Lower lobe of right lung (tissue), 2 donors: Measurements from ENCODE around the gene GP5. TPM values are rescaled to one million over a fixed set of nuclear protein-coding genes. Genes with fewer than 3 reads are reported as not detected.

ENCODE experiments used
- ATAC-seq, 2 donors: fragments of 200-7000 bp; cut with Tn5 transposase; one replicate each; pipeline ENCODE4 v1.9.1; 2020 to 2022; ENCODE audit warnings: mild to moderate bottlenecking in 2 of 2, moderate library complexity in 2 of 2
- DNase-seq: peaks from one replicate; pipeline ENCODE4 v3.0.0-alpha.2; 2020
- H3K27ac ChIP-seq: fragments of 200-600 bp; one replicate; pipeline ENCODE4 v1.8.0; 2022
- H3K27me3 ChIP-seq: fragments of 200-600 bp; one replicate; pipeline ENCODE4 v1.8.0; 2022; ENCODE audit warnings: low read depth
- H3K36me3 ChIP-seq: fragments of 200-600 bp; one replicate; pipeline ENCODE4 v1.8.0; 2022; ENCODE audit warnings: mild to moderate bottlenecking
- H3K4me1 ChIP-seq: fragments of 200-600 bp; one replicate; pipeline ENCODE4 v1.8.0; 2022
- H3K4me3 ChIP-seq: fragments of 200-600 bp; one replicate; pipeline ENCODE4 v1.8.0; 2022; ENCODE audit warnings: mild to moderate bottlenecking
- H3K9me3 ChIP-seq: fragments of 200-600 bp; one replicate; pipeline ENCODE4 v1.8.0; 2022
- CTCF ChIP-seq: fragments of 200-600 bp; IDR thresholded peaks from one replicate; pipeline ENCODE4 v1.8.0; 2022; ENCODE audit warnings: antibody characterized with exemption, mild to moderate bottlenecking
- intact Hi-C: fragments of 100-400 bp; cut with DNase I; formaldehyde crosslinking; loops from one replicate; pipeline ENCODE4 v1.11.0; 2022
- total RNA-seq: library from RNA; stranded (reverse); fragmentation: NEBNext Ultra II Directional; extraction: Animal tissue kit (Norgen Biotek cat#: 25700); gene quantifications from one replicate; pipeline ENCODE4 v1.2.1, GENCODE V29; 2021
- donor health status: DM: no; HTN: yes; CAD: no; lungs with severe emphysema.

Gene GP5
- total RNA-seq, 1 donor from 2014 or later: 0.38 TPM

GRCh38 chr3:194382892-194383223, 16.2 kb downstream of the GP5 start:
- DNase-seq (no peak), ATAC-seq (no peak)
- no peak overlapping the region for H3K27ac ChIP-seq
- peaks cover 16% of the 10 kb centered on the region for H3K27me3 ChIP-seq
- no peaks in the 10 kb centered on the region for H3K9me3 ChIP-seq
- H3K4me3 ChIP-seq: no peak overlapping the region
- no peaks in the 10 kb centered on the region for H3K36me3 ChIP-seq
- H3K4me1 ChIP-seq: peaks cover 7% of the 10 kb centered on the region
- no peak for TF ChIP-seq CTCF
- intact Hi-C loops: no loop called here

- Histone ChIP-seq H3K4me3 (no peak overlapping the region), H3K9me3 (no peaks in the 10 kb centered on the region), H3K36me3 (no peaks in the 10 kb centered on the region), H3K4me1 (peaks cover 7% of the 10 kb centered on the region), H3K27me3 (peaks cover 16% of the 10 kb centered on the region), H3K27ac (no peak overlapping the region)
- ATAC-seq (no peak), DNase-seq (no peak)
- intact Hi-C loops: no loop called here
- no peak for TF ChIP-seq CTCF
These were observed 16.7 kb downstream of the GP5 start for GRCh38 chr3:194382196-194382891.

GRCh38 chr3:194381460-194381875, 17.6 kb downstream of the GP5 start:
- H3K9me3 ChIP-seq: no peaks in the 10 kb centered on the region
- peak; percentile 53 to 63 for ATAC-seq
- H3K4me1 ChIP-seq: peaks cover 7% of the 10 kb centered on the region
- H3K4me3 ChIP-seq: no peak overlapping the region
- H3K36me3 ChIP-seq: no peaks in the 10 kb centered on the region
- H3K27ac ChIP-seq: no peak overlapping the region
- no peak for TF ChIP-seq CTCF
- intact Hi-C loops: no loop called here
- no peak for DNase-seq
- H3K27me3 ChIP-seq: peaks cover 20% of the 10 kb centered on the region

GRCh38 chr3:194380326-194380725, 18.7 kb downstream of the GP5 start:
- Histone ChIP-seq H3K27me3 (peaks cover 20% of the 10 kb centered on the region), H3K9me3 (no peaks in the 10 kb centered on the region), H3K36me3 (no peaks in the 10 kb centered on the region), H3K27ac (no peak overlapping the region), H3K4me3 (no peak overlapping the region), H3K4me1 (peaks cover 7% of the 10 kb centered on the region)
- intact Hi-C loops: no loop called here
- no peak for ATAC-seq
- no peak for TF ChIP-seq CTCF
- DNase-seq: no peak

GRCh38 chr3:194379651-194380050, 19.4 kb downstream of the GP5 start:
- no peak for TF ChIP-seq CTCF
- no peak overlapping the region for H3K27ac ChIP-seq
- intact Hi-C loops: no loop called here
- H3K36me3 ChIP-seq: no peaks in the 10 kb centered on the region
- H3K4me1 ChIP-seq: peaks cover 7% of the 10 kb centered on the region
- no peak overlapping the region for H3K4me3 ChIP-seq
- H3K9me3 ChIP-seq: no peaks in the 10 kb centered on the region
- no peak for DNase-seq
- ATAC-seq: no peak
- peaks cover 20% of the 10 kb centered on the region for H3K27me3 ChIP-seq

GRCh38 chr3:194379231-194379630, 19.8 kb downstream of the GP5 start:
- TF ChIP-seq CTCF: no peak
- H3K9me3 ChIP-seq: no peaks in the 10 kb centered on the region
- no peaks in the 10 kb centered on the region for H3K36me3 ChIP-seq
- intact Hi-C loops: no loop called here
- ATAC-seq (no peak), DNase-seq (no peak)
- H3K27me3 ChIP-seq: peaks cover 20% of the 10 kb centered on the region
- no peak overlapping the region for H3K27ac ChIP-seq
- peaks cover 7% of the 10 kb centered on the region for H3K4me1 ChIP-seq
- H3K4me3 ChIP-seq: no peak overlapping the region
